Measurements from ENCODE around the gene CCDC24. TPM values are rescaled to one million over a fixed set of nuclear protein-coding genes. Genes with fewer than 3 reads are reported as not detected.

Gene CCDC24
- total RNA-seq, 1 experiment from 2014 or later, result 11.8 TPM

- Histone ChIP-seq H3K23ac (ENCODE audit: insufficient read length, low read depth, low read length) (no peak overlapping the region), H4K5ac (ENCODE audit: insufficient read length, low read depth, low read length) (no peak overlapping the region), H3K9me3 (ENCODE audit: control insufficient read depth, low read depth, low read length) (no peaks in the 10 kb centered on the region), H3K4ac (ENCODE audit: low read depth, low read length) (no peak overlapping the region), H3K79me2 (ENCODE audit: insufficient read depth, low read length) (no peaks in the 10 kb centered on the region), H3K23me2 (ENCODE audit: insufficient read length, low read depth, low read length, poor library complexity, severe bottlenecking) (peaks cover 7% of the 10 kb centered on the region), H3K4me1 (ENCODE audit: insufficient read depth, low read length) (peaks cover 2% of the 10 kb centered on the region; the same call in 1 of the 2 replicates), H2BK120ac (ENCODE audit: low read depth, low read length, poor library complexity, severe bottlenecking) (no peak overlapping the region), H2BK15ac (ENCODE audit: low read depth, low read length) (no peak overlapping the region), H4K8ac (replicated peaks; ENCODE audit: insufficient read length, low read depth, low read length) (no peak overlapping the region), H2BK12ac (ENCODE audit: insufficient read length, low read depth, low read length) (no peak overlapping the region), H3K14ac (ENCODE audit: insufficient read depth, low read length) (no peak overlapping the region), H3T11ph (ENCODE audit: low read length) (no peak overlapping the region), H3K4me2 (ENCODE audit: insufficient read depth, insufficient read length, low read length) (no peak overlapping the region), H4K91ac (ENCODE audit: insufficient read length, low read depth, low read length) (no peak overlapping the region), H3K27ac (ENCODE audit: insufficient read length, low read depth, low read length) (no peak overlapping the region), H3K79me1 (ENCODE audit: insufficient read depth, low read depth, low read length, poor library complexity, severe bottlenecking) (no peaks in the 10 kb centered on the region), H2BK20ac (ENCODE audit: low read depth, low read length, poor library complexity, severe bottlenecking) (no peak overlapping the region), H2AFZ (ENCODE audit: low read length) (no peak overlapping the region), H4K20me1 (ENCODE audit: control insufficient read depth, insufficient read depth, insufficient read length) (no peaks in the 10 kb centered on the region), H2BK5ac (ENCODE audit: insufficient read length, low read length) (no peak overlapping the region), H3K56ac (ENCODE audit: insufficient read length, low read depth, low read length) (no peak overlapping the region), H3K18ac (ENCODE audit: insufficient read length, low read depth, low read length) (no peak overlapping the region), H2AK5ac (ENCODE audit: insufficient read length, low read length) (no peak overlapping the region), H3K9ac (ENCODE audit: extremely low read depth, insufficient read length, low read length) (no peak overlapping the region), H3K27me3 (ENCODE audit: insufficient read depth, low read length) (no peaks in the 10 kb centered on the region)
- DNase-seq, result peak; percentile 68
- no peak overlapping the region for H3K4me3 Mint-ChIP-seq
- no CpG with 5 or more reads among the region's 3 CpGs for WGBS (ENCODE audit: extremely low coverage, insufficient read length, low lambda C conversion rate)
- H3K27ac Mint-ChIP-seq, result peak overlapping the region in 1 of 3 experiments; percentile 33; a peak in 1 of 7 replicates
- no peak for TF ChIP-seq CTCF (conservative IDR thresholded peaks at IDR 0.05)
- H3K36me3 Mint-ChIP-seq (ENCODE audit: insufficient read depth in 1 of 3, low read depth in 3 of 3), result peaks cover 22 to 45% (median 23%) of the 10 kb centered on the region in 3 experiments
- peaks cover 22 to 23% of the 10 kb centered on the region in 2 experiments for H3K4me1 Mint-ChIP-seq
- peaks cover 4% of the 10 kb centered on the region for H3K27me3 Mint-ChIP-seq (ENCODE audit: low read depth)
- H3K9me3 Mint-ChIP-seq, result no peaks in the 10 kb centered on the region
Observed at GRCh38 chr1:44025816-44026215, 34.4 kb downstream of the CCDC24 start.

Measured in H9 (cell line).